HG03175 (cell line): Measurements from ENCODE around the gene ERAL1.

Experiments
- ATAC-seq: cut with Tn5 transposase; IDR thresholded peaks from one replicate; pipeline ENCODE4 v1.9.1; 2021; ENCODE audit warnings: mild to moderate bottlenecking, moderate library complexity; ENCODE audit not compliant: unreplicated experiment

Gene ERAL1

DNA sequence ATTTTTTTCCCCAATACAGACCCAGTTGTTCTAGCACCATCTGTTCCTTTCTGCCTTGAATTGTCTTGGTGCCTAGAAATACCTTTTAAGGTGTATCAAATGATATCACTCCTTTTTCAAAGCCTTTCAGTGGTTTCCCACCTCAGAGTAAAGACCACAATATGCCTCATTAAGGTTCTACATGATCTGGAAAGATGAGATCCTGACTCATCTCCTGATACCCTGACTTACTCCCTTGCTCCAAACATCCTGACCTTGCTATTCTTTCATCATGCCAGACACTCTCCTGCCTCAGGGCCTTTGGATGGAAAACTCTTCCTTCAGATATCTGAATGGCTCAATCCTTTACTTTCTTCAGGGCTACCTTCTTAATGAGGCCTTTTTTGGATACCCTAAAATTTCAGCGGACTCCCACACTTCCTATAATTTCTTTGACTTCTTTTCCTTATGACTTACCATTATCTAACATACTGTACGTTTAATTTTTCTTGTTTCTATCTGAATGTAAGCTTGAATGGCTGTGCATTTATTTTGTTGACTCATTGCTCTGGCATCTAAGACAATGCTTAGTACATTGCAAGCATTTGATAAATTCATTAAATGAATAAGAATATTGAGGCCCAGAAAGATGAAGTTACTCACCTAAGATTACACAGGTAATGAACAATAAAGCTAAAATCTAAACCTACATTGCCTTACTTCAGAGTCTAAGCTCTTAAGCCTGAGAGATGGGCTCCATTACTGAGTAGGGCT, 23.5 kb downstream of the ERAL1 start:
- ATAC-seq: no peak

DNA sequence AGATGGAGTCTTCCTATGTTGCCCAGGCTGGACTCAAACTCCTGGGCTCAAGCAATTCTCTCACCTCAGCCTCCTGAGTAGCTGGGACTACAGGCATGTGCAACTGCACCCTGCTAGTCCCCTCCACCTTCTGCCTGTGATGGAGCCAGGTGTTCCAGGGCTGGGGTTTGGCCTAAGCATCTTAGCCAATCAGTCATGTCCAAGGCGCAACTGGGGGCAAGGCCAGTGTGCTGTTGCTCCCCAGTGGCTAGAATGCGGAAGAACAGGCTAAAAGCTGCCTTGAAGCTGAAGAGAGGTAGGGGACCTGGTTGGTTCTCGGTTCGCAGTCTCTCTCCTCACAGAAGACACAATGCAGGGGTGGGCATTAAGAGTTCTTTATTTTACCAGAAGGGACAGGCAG, 24.2 kb downstream of the ERAL1 start:
- ATAC-seq: no peak

DNA sequence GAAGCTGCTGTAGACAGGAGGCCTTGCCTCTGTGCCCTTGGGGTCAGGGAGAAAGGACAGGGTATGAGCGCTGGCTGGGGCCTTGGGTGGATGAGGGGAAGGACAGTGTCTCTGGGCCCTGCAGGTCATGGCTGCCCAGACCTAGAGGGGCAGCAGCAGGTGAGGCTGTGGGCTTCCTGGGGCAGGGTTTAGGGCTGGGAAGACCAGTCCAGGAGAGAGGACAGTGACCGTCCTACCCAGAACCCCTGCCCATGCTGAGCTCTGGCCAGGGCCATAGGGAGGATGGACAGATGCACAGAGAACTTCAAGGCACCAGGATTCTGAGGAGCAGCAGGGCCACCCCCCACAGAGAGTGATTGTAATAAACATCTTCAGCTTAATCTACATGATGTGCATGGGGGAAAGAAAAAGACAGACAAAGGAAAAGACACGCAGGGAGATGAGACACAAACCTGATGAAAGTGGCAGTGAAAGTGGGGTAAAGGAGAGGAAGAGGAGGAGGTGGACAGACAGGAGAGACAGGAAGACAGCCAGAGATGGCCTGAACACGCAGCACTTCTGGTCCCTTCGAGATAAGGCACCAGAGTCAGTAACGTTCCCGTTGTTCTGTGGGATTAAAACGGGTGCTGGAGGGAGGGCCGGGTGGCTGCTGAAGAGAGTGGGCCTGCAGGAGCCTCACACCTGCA, 25.2 kb downstream of the ERAL1 start:
- ATAC-seq: no peak

DNA sequence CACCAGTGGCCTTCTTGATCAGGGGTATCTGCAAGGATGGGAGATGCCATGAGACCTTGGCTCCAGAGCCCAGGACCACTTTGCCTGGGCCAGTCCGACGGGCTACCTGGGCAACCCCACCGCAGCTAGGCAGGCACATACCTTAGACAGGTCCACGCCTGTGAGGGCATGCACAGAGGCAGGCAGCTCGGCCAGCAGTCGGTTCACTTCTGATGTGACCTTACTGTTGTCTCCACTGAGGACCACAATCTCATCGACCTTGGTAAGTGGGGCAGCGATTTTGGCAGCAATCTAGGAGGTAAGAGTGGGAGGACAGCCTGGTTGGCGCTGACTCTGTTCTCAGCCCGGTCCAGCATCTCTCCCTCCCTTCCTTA, 25.7 kb downstream of the ERAL1 start:
- no peak for ATAC-seq

DNA sequence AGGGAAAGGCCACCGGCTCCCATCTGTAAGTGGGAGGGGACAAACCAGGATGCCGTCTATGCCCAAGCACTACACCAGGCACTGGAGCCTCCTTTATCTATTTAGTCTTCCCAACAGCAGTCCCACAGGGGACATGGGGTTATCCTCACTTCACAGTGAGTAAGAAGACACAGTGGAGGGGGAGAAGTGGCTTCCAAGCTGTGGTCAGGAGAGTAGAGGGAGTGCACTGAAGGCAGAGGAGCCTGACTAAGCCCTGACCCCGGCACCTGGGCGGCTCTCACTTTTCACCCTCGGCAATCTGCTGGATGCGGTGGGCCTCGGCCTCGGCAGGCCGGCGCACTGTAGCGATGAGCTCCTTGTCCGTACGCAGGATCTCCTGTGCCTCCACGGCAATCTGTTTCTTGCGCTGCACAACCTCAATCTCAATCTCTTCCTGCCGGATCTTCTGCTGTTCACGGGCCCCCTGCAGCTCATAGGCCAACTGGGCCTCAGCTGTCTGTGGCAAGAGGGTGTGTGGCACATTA, 26.8 kb downstream of the ERAL1 start:
- ATAC-seq: no peak

DNA sequence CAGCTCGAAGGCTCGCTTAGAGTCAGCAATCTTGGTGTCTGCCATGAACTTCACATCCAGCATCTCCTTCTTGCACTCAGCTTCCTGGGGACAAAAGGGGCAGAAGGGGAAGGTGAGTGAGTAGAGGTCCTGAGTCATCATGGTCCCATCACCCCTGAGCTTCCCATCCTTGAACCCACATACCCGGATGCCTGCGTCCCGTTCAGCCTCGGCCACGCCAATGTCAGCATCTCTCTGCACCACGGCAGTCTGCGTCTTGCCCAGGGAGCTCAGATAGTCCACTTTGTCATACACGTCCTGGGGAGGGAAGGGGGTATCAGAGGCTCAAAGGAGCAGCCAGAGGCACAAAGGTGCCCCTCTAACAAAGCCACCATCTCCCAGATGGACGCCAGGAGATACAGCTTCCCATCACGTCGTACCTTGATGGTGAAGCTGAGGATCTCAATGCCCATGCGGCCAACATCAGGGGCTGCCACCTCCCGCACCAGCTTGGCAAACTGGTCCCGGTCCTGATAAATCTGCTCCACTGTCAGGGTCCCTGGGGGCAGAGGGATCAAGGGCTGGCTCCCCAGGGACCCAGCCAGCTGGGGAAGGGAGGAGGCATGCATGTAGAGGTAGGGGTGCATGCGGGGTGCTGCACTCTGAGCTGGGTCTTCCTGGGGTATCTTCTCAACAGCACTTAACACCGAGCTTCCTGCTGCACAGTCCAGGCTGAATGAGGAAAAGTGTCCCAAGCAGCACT, 27.5 kb downstream of the ERAL1 start:
- ATAC-seq: no peak

DNA sequence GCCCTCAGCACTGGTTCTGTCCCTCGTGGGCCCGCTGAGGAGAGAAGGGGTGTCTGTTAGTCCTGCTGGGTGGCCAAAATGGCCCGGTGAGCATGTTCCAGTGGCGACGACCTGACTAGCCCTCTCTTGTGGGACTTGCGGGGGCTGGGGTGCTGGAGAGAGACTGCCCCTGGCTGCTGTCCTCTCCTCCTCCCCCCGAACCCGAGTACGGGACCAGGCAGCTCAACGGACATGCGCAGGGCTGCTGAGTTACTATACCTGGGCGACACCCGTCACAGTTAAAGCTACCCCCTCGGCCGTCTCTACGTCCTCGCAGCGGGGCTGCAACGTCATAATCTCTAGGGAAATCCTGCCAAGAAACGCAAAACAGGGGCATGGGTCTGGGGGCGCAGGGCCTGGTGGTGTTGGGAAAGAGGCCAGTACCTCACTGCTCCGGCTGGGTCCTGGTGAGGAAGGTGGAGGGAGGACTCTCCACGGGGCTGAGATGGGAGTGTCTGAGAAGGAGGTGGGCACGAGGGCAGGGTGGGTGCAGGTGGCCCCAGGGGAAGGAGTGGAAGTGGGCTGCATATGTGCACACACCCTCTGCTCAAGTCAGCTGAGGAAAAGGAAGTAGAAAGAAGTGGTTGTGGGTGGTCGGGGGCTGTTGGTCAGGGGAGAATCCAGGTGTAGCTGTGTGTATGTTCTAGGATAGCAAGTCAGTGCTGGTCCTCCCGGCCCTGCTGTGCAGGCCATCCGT, 29.3 kb downstream of the ERAL1 start:
- ATAC-seq: no peak

DNA sequence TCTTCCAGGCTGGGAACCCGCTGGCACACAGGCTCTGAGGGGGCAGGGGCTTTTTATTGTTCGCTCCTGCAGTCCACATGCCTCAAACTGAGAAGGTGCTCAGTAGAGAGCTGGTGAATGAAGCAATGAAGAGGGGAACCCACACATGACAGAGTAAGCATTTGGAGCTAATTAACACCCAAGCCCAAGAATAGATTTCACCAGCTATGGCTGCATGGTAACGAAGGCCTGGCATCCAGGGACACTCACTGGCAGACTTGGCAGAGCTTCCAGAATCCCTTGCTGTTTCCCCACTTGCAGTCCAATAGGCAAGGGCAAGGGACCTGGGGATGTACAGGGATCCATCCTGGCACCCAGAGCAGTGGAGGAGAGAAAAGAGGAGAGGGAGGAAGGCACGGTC, 30.5 kb downstream of the ERAL1 start:
- ATAC-seq: no peak

DNA sequence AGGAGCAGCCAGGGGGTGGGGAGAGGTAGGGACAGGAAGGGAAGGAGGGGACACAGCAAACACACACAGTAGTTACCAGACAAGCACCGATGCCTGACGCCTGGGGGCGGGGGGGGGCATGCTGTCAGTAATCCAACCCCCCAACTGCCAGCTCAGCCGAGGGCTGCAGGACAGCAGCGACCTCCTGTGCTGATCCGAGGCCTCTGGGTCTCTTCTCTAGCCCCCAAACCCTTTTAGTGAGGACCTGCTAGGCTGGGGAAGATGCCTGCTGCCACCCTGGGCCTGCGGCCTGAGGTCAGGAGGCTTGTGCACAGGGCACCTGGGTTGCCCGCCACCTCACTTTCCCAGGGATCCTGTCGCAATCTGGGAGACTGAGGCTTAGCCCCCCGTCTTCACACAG, 31.1 kb downstream of the ERAL1 start:
- ATAC-seq: no peak

DNA sequence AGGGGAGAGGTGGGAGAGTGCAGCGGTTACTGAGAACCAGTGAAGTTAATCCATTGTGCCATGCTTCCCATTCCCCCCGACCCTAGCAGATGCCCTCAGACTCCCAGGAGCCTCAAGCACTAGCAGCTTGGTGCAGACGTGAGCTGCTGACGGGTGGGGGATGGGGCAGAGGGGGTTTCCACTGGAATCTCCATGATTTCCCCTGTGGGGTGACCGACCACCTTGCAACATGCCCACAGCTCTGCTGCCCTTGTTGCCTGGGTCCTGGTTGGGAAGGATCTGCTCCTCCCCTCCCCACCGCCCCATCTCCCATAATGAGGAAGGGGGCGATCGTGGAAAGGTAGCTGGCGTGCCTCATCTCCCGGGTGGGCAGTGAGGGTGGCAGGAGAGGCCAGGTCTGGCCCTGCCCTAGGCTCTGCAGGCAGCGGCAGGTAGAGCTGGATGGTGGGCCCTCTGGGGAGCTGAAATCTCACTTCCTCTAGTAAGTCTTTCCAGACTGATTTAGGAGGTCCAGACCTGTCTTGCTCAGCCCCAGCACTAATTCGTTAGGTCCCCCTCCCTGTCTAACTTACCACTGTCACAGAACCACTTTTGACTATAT, 33.2 kb downstream of the ERAL1 start:
- no peak for ATAC-seq

DNA sequence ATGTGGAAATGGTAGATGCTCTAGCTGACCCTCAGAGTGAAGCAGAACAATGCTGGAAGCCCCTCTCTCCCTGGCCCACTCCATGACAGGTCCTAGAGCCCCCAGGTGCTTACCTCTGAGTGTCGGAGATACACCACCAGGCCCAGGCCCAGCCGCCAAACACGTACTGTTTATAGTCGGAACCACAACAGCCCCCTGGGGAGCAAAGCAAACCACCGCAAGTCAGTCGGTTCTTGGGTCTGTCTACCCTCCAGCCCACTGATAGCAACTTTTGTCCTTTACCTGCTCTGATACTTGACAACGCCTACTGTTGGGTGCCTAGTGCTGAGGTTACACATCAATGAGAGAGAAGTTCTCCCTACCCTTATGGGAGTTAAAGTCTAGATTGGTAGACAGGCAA, 34.0 kb downstream of the ERAL1 start:
- ATAC-seq: no peak

DNA sequence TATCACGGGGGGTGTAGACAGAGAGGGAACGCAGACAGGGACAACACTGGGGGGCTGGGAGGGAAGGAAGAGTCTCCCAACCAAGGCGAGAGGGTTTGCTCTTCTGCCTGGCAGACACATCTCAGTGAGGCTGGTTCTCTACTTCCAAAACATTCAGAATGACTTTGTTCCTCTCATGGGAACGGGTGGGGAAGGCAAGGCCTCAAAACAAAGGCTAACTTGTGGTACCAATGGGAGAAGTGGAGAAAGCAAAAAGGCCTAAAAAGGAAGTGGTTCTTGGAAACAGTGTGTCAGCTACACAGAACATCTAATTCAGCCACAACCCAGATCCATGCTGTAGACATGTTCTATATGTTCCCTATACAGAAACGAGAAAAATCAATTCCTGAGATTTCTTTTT, 35.2 kb downstream of the ERAL1 start:
- ATAC-seq: no peak

DNA sequence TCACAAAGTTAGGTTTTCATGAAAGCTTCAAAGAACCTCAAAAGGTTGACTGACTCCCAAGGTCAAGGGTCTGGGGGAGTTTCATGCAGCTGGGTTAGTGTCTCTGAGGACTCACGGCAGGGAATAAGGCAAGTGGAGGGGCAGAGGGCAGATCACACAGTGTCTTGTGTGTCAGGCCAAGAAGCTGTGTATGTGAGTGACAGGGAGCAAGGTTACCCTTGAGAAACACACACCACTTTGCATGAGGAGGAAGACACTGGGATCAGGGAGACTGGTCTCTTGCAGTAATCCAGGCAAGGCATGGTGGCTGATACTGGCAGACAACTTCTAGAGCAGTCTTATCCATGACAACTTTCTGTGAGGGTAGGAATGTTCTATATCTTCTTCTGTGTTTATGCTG, 36.4 kb downstream of the ERAL1 start:
- ATAC-seq: no peak

DNA sequence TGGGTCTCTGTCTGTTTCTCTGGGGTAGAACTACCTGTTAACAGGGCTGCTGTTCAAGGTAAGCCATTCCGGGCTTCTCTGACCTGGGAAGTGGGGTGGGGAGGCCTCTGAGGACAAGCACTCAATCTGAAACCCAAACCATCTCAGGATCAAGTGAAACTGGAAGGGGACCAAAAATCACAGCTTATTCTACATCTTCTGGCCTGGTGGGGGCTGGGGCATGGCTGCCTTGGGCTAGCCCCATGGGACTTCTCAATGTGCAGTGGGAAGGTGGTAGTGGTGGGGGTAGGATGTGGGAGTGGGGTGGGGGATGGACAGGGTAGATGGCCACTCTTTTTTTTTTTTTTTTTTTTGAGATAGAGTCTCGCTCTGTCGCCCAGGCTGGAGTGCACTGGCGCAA, 37.2 kb downstream of the ERAL1 start:
- ATAC-seq: no peak

DNA sequence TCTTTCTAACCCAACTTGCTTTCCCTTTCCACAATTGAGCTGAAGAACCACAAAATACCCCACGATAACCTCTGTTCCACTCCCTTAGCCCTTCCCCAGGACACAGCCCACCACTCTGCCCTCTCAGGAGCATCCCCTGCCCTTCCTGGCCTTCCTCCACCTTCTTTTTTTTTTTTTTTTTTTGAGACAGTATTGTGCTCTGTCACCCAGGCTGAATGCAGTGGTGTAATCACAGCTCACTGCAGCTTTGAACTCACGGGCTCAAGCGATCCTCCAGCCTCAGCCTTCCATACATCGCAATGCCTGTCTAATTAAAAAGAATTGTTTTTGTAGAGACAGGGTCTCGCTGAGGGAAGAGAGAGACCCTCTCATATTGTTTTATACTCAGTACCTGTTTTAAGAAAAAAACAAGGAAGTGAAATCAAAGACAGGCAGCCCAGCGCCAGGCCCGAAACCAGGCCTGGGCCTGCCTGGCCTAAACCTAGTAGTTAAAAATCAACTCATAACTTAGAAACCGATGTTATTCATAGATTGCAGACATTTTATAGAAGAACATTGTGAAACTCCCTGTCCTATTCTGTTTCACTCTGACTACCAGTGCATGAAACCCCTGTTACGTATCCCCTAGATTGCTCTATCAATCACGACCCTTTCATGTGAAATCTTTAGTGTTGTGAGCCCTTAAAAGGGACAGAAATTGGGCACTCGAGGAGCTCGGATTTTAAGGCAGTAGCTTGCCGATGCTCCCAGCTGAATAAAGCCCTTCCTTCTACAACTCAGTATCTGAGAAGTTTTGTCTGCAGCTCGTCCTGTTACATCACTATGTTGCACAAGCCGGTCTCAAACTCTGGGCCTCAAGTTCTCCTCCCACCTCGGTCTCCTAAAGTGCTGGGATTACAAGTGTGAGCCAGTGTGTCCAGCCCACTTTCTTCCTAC, 38.7 kb downstream of the ERAL1 start:
- peak; percentile 34 for ATAC-seq

DNA sequence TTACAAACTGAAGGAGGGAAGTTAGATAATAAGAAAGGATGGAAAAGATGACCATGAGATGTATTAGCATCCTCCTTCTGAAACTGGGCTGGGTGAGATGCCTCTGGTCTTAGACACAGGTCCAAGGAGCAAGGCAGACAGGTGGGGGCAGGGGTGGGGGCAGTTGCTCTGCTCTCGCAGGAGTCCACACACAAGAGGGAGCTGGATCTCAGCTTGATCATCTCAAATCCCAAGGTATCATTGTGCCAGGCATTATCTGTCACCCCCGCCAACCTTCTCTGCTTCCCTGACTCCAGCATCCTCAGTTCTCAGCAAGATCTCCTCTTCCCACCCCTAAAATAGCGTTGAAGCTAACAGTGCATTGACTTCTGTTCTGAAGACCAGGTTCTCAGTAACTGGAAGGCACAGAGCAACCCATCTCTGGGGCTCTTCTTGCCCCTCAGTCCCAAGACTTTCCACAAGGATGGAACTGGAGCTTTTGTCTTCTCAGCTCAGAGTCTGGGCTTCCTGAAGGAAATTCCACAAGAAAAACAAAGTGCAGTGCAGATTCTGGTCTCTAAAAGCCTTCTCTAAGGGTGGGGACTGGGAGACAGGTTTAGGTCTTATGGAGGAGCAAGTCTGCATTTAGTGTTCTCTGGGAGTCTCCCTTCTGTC, 41.1 kb downstream of the ERAL1 start:
- ATAC-seq: no peak

DNA sequence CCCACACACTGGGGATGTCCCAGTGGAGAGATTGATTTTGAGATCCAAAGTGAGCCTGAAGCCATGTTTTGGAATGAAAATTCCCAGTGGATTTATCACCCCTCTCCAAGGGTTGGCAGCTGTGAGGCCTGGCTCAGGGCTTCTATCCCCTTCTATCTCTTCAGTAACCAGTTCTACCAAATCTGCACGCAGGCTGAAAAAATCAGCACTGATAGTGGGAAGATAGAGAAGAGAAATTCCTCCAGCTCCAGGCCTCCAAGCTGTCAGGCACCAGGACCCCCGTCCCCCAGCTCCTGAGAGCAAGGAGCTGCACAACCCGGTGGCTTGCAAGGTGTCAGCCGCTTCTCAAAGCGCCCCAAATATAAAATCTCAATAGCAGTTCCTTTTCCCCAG, 41.7 kb downstream of the ERAL1 start:
- ATAC-seq: no peak

DNA sequence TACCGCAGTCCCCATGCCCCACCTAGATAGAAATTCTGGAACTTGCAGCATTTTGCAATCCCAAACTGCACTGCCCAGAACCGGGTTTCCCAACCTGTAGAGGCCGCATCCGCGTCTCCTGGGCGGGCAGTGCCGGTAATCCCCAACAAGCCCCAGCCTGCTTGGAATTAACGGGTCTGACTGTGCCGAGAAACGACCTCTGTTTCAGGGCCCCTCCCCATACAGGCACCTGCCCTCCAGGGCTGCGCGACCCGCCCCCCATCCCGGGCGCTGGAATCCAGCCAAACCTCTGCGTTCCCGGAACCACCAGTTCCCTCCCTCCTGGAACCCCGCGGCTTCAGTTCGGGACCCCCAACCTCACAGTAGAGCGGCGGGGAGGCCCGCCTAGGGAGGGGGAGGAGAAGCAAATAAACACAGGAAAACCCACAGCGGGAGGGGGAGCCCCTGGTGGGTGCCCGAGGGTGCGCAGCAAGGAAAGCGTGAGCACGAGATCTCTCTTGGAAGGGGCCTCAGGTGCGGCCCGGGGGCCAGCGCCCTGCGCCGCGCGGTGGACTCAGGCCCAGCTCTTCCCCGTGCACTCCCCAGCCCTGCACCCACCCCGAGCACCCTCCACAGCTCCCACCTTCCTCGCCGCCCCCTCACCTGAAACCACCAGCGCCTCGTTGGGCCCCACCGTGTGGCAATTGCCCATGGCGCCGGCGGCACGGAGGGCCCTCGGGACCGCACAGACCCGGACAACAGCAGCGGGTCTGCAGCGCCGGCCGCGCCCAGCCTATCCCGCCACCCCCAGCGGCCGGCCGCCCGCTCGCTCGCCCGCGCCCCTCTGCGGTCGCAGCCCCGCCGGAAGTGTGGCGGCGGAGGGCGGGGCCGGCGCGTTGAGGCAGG, 42.3 kb downstream of the ERAL1 start, which contains the start of gene FLOT2:
Gene FLOT2, minus strand, starts transcription at position 850 of the 885 bp plus-strand sequence. Its CDS starts 159 bp downstream, at position 691.
- ATAC-seq: no peak
